NCI-H146 (cell line): Measurements from ENCODE around the gene KLK8.

Source experiments
- DNase-seq: peaks from one replicate; lab custom pipeline; 2025; lab: John Stamatoyannopoulos, UW

Gene KLK8

DNA sequence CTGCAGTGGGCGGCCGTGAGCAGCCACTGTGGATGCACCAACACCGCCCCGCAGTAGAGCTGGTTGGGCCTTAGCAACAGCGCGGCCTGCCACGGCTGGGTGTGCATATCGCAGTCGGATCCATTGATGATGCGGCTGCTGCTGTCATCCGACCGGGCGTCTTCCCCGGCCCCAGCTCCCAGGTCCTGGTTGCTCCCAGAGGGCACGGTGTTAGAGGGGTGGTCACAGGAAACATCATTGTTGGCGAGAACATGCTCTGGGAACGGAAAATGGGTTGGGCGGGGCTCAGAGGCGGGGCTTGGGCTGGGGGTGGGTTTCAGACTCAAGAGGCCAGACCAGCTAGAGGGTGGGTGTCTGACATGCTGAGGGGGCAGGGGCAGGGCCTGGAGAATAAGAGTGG is 51.5 kb downstream of the KLK8 start:
- no peak for DNase-seq

DNA sequence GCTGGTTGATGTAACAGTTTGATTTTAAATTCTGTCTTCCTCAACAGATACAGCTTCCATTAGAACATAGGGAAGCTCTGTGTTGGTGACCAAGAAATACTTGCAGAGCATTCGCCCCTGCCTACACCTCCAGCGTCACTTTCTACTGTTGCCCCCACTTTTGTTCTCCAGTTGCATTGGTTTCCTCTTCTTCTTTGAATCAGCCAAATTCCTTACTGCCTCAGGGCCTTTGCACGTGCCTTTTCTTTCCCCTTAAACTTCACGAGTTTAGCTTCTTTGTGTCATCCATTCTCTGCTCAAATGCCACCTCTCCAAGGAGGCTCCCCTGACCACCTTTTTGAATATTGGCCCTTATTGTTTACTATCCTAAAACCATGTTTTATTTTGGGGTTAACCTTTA is 54.3 kb downstream of the KLK8 start:
- no peak for DNase-seq
